ENCODE data around the gene ZNF507. TPM values are rescaled to one million over a fixed set of nuclear protein-coding genes. Genes with fewer than 3 reads are reported as not detected.

The ZNF507 gene
- total and polyA plus RNA-seq, 2 of the 8 experiments (the other 6 are each of a cell fraction or from before 2014, with no cell fraction given): 8.6 to 28.8 TPM

DNA sequence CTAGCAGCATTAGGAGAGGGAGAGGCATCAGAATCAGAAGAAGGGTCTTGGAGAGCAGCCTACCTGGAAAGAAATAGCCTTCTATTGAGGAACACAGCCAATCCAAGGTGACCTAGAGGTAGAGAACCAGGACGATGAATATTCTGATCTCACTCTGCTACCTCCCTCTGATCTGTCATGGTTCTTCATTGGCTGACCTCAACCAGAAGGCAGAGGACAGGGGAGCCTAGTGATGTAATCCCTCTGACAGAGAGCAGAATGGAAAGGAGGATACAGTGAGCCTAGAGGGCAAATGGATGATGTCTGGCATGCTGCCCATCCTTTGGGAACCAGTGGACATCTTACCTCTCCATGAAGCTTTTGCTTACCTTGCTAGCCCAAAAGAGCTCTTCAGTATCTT lies 3.6 kb downstream of the ZNF507 start:
- WGBS, 2 experiments (ENCODE audit: extremely low coverage in 1 of 2, insufficient coverage in 1 of 2, insufficient read length in 1 of 2, insufficient replicate concordance in 2 of 2, low coverage in 1 of 2, low lambda C conversion rate in 2 of 2, missing lambda C conversion rate in 1 of 2): 83% methylated on average over 1 of the region's 1 CpG; no CpG with 5 or more reads in 1 of the 2 experiments
- FAIRE-seq: no peak

More for the DNA sequence above, 3.6 kb downstream of the ZNF507 start:
- no peak overlapping the region for H2AK5ac ChIP-seq (ENCODE audit: low read depth, low read length)
- ChIA-PET CTCF (ENCODE audit: partially characterized antibody) (interaction anchor here (1.5 to 3.2 kb wide), 2 partner anchors 9 to 30 kb away, joined by 6 to 12 read pairs; no protein-coding TSS in a partner anchor), POLR2A (ENCODE audit: partially characterized antibody) (interaction anchor here (0.6 kb wide), 1 partner anchor 44 kb away, joined by 3 read pairs; no protein-coding TSS in a partner anchor)
- H3K9ac ChIP-seq (replicated peaks in 1 of 4; ENCODE audit: extremely low read depth in 1 of 4, low read depth in 3 of 4, low read length in 3 of 4): no peak overlapping the region
- H3K18ac ChIP-seq (ENCODE audit: extremely low read depth, low read length): no peak overlapping the region
- H2BK120ac ChIP-seq (replicated peaks; ENCODE audit: low read depth, low read length): no peak overlapping the region
- H3K4me2 ChIP-seq (ENCODE audit: insufficient read depth in 1 of 2, low read depth in 2 of 2, low read length in 2 of 2): no peak overlapping the region
- H2BK12ac ChIP-seq (ENCODE audit: low read depth, low read length): no peak overlapping the region
- no peak overlapping the region for H2BK20ac ChIP-seq (ENCODE audit: low read length)
- H3K79me2 ChIP-seq (ENCODE audit: control insufficient read depth in 1 of 2, insufficient read depth in 2 of 2, low read length in 2 of 2): peaks cover 9 to 55% of the 10 kb centered on the region in 2 experiments
- no peak overlapping the region for H3K23ac ChIP-seq (ENCODE audit: insufficient read length)
- no peak overlapping the region for H3K27ac ChIP-seq (ENCODE audit: low read depth, low read length)
- H3K4ac ChIP-seq (replicated peaks; ENCODE audit: insufficient read length, low read depth, low read length): no peak overlapping the region
- H4K8ac ChIP-seq (ENCODE audit: extremely low read depth, insufficient read depth, low read length): no peak overlapping the region
- no peaks in the 10 kb centered on the region; the same call in 1 of the 2 replicates for H3K23me2 ChIP-seq (ENCODE audit: low read depth, low read length)
- H3K14ac ChIP-seq (ENCODE audit: insufficient read length): no peak overlapping the region
- TF ChIP-seq SP4 (IDR thresholded peaks at IDR 0.05; ENCODE audit: low read length) (no peak), EZH2 (IDR thresholded peaks at IDR 0.05; ENCODE audit: low read depth, low read length, severe bottlenecking) (no peak), RFX5 (IDR thresholded peaks at IDR 0.05; ENCODE audit: borderline replicate concordance, low read depth, low read length) (no peak), MAX (IDR thresholded peaks at IDR 0.05) (no peak), POLR2AphosphoS5 (IDR thresholded peaks at IDR 0.05; ENCODE audit: low read depth, low read length) (no peak), CBX5 (IDR thresholded peaks at IDR 0.05; ENCODE audit: low read depth, low read length) (no peak), CREB1 (IDR thresholded peaks at IDR 0.05) (no peak), SRF (IDR thresholded peaks at IDR 0.05; ENCODE audit: low read depth, low read length) (no peak), BRCA1 (IDR thresholded peaks at IDR 0.05; ENCODE audit: low read depth, low read length) (no peak)
- TF ChIP-seq, protein P1, sequence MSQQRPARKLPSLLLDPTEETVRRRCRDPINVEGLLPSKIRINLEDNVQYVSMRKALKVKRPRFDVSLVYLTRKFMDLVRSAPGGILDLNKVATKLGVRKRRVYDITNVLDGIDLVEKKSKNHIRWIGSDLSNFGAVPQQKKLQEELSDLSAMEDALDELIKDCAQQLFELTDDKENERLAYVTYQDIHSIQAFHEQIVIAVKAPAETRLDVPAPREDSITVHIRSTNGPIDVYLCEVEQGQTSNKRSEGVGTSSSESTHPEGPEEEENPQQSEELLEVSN (IDR thresholded peaks at IDR 0.05): no peak
- peaks cover 13 to 41% (median 22%) of the 10 kb centered on the region in 4 experiments for H3K36me3 ChIP-seq (ENCODE audit: control insufficient read depth in 2 of 4, insufficient read depth in 4 of 4, low read length in 3 of 4)
- H2AFZ ChIP-seq (ENCODE audit: low read length): no peak overlapping the region
- no peak overlapping the region for H4K91ac ChIP-seq (replicated peaks; ENCODE audit: insufficient read length, low read length)
- H3K4me3 ChIP-seq (ENCODE audit: extremely low read depth in 1 of 4, insufficient read depth in 2 of 4, low read depth in 3 of 4, low read length in 4 of 4): no peak overlapping the region
- H3K9me3 ChIP-seq (ENCODE audit: insufficient read depth in 2 of 2, low read depth in 1 of 2, low read length in 1 of 2): no peaks in the 10 kb centered on the region
- peaks cover 0 to 1% of the 10 kb centered on the region in 2 experiments for H4K20me1 ChIP-seq (replicated peaks in 1 of 2; ENCODE audit: control insufficient read depth in 1 of 2, insufficient read depth in 2 of 2, low read length in 2 of 2)
- H3K4me1 ChIP-seq (replicated peaks in 1 of 4; ENCODE audit: control insufficient read depth in 3 of 4, insufficient read depth in 4 of 4, low read length in 3 of 4): no peaks in the 10 kb centered on the region; a peak in 1 of 7 replicates
- no peak overlapping the region for H3K56ac ChIP-seq (replicated peaks; ENCODE audit: insufficient read length, low read depth, low read length)
- peaks cover 0 to 3% (median 0%) of the 10 kb centered on the region in 4 experiments; a peak in 1 of 7 replicates for H3K27me3 ChIP-seq (replicated peaks in 1 of 4; ENCODE audit: control insufficient read depth in 3 of 4, extremely low read depth in 1 of 4, insufficient read depth in 3 of 4, low read length in 3 of 4)
- H3K79me1 ChIP-seq (ENCODE audit: low read depth, low read length): no peaks in the 10 kb centered on the region
- no peak for DNase-seq (ENCODE audit: low read depth in 1 of 2, low spot score in 2 of 2)
- no peak overlapping the region for H2BK5ac ChIP-seq (ENCODE audit: low read depth, low read length)
- no peak overlapping the region for H4K5ac ChIP-seq (ENCODE audit: insufficient read length, low read depth, low read length)
- no peak overlapping the region for H2BK15ac ChIP-seq (ENCODE audit: low read length)
